DND-41 (cell line): ENCODE results near the gene KCNB1.

ENCODE experiments used
- ATAC-seq: fragments of 200-7000 bp; cut with Tn5 transposase; 3 replicates; pipeline ENCODE4 v1.9.1; 2021; ENCODE audit warnings: low read depth; ENCODE audit not compliant: insufficient read depth
- DNase-seq: peaks from one replicate; pipeline ENCODE4 v3.0.0-alpha.2; 2020
- H2AFZ ChIP-seq: 2 replicates; pipeline ENCODE4 v1.6.0; 2012; ENCODE audit warnings: low read depth, low read length
- H3K27ac ChIP-seq: 2 replicates; pipeline ENCODE4 v1.5.1; 2012; ENCODE audit warnings: low read length, inconsistent platforms
- H3K27me3 ChIP-seq: fragments of 200-600 bp; sonication (generic); 2 replicates; pipeline ENCODE4 v1.6.0; 2012; ENCODE audit warnings: low read length, mild to moderate bottlenecking, inconsistent platforms; ENCODE audit not compliant: insufficient read depth, poor library complexity
- H3K36me3 ChIP-seq: 2 replicates; pipeline ENCODE4 v1.5.1; 2012; ENCODE audit warnings: low read length, inconsistent platforms; ENCODE audit not compliant: insufficient read depth
- H3K4me1 ChIP-seq: 2 replicates; pipeline ENCODE4 v1.5.1; 2012; ENCODE audit warnings: mild to moderate bottlenecking, low read length; ENCODE audit not compliant: insufficient read depth
- H3K4me2 ChIP-seq: 2 replicates; pipeline ENCODE4 v1.6.0; 2012; ENCODE audit warnings: mild to moderate bottlenecking, moderate library complexity, low read length, inconsistent platforms; ENCODE audit not compliant: insufficient read depth
- H3K4me3 ChIP-seq, 2 experiments: fragments of 200-600 bp in 1 of 2; shearing (Covaris generic) in 1 of 2; 2 replicates each; pipeline ENCODE4 v1.5.1; 2012 to 2016; ENCODE audit warnings: inconsistent platforms in 2 of 2, low read length in 2 of 2, mild to moderate bottlenecking in 2 of 2, low read depth in 1 of 2, moderate library complexity in 1 of 2
- H3K79me2 ChIP-seq: 2 replicates; pipeline ENCODE4 v1.6.0; 2012; ENCODE audit warnings: low read length, inconsistent platforms; ENCODE audit not compliant: insufficient read depth
- H3K9ac ChIP-seq: 2 replicates; pipeline ENCODE4 v1.6.0; 2012; ENCODE audit warnings: low read depth, mild to moderate bottlenecking, inconsistent platforms, low read length, moderate library complexity
- H3K9me3 ChIP-seq: 2 replicates; pipeline ENCODE4 v1.5.1; 2012; ENCODE audit warnings: low read length, moderate library complexity, mild to moderate bottlenecking, inconsistent platforms; ENCODE audit not compliant: insufficient read depth, severe bottlenecking
- H4K20me1 ChIP-seq: 2 replicates; pipeline ENCODE4 v1.6.0; 2012; ENCODE audit warnings: low read length; ENCODE audit not compliant: insufficient read depth
- EZH2 ChIP-seq: IDR thresholded peaks from 3 replicates; pipeline ENCODE4 v1.6.1; 2012; ENCODE audit warnings: borderline replicate concordance, low read depth, mild to moderate bottlenecking, moderate library complexity, low read length, inconsistent platforms; ENCODE audit not compliant: severe bottlenecking
- TF ChIP-seq, protein P1 (sequence below): IDR thresholded peaks from 2 replicates; pipeline ENCODE4 v1.5.1; 2012; ENCODE audit warnings: borderline replicate concordance, low read length, moderate library complexity, mild to moderate bottlenecking; ENCODE audit not compliant: poor library complexity, severe bottlenecking; ENCODE audit errors: extremely low read depth

Gene KCNB1

GRCh38 chr20:49330701-49331615 lies 151.5 kb downstream of the KCNB1 start:
- no peaks in the 10 kb centered on the region for H3K79me2 ChIP-seq
- no peaks in the 10 kb centered on the region for H3K9me3 ChIP-seq
- no peak overlapping the region for H3K4me3 ChIP-seq
- no peak overlapping the region for H3K9ac ChIP-seq
- no peak overlapping the region for H2AFZ ChIP-seq
- ATAC-seq: no peak
- H4K20me1 ChIP-seq: 0 out of 2 replicates have a peak, but pooled peaks cover 10% of the 10 kb centered on the region
- peaks cover 12% of the 10 kb centered on the region for H3K27me3 ChIP-seq
- H3K4me2 ChIP-seq: no peak overlapping the region
- no peaks in the 10 kb centered on the region for H3K36me3 ChIP-seq
- no peaks in the 10 kb centered on the region for H3K4me1 ChIP-seq
- no peak overlapping the region for H3K27ac ChIP-seq
- DNase-seq: no peak
- TF ChIP-seq, protein P1, sequence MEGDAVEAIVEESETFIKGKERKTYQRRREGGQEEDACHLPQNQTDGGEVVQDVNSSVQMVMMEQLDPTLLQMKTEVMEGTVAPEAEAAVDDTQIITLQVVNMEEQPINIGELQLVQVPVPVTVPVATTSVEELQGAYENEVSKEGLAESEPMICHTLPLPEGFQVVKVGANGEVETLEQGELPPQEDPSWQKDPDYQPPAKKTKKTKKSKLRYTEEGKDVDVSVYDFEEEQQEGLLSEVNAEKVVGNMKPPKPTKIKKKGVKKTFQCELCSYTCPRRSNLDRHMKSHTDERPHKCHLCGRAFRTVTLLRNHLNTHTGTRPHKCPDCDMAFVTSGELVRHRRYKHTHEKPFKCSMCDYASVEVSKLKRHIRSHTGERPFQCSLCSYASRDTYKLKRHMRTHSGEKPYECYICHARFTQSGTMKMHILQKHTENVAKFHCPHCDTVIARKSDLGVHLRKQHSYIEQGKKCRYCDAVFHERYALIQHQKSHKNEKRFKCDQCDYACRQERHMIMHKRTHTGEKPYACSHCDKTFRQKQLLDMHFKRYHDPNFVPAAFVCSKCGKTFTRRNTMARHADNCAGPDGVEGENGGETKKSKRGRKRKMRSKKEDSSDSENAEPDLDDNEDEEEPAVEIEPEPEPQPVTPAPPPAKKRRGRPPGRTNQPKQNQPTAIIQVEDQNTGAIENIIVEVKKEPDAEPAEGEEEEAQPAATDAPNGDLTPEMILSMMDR: no peak
- no peak for TF ChIP-seq EZH2

DNA sequence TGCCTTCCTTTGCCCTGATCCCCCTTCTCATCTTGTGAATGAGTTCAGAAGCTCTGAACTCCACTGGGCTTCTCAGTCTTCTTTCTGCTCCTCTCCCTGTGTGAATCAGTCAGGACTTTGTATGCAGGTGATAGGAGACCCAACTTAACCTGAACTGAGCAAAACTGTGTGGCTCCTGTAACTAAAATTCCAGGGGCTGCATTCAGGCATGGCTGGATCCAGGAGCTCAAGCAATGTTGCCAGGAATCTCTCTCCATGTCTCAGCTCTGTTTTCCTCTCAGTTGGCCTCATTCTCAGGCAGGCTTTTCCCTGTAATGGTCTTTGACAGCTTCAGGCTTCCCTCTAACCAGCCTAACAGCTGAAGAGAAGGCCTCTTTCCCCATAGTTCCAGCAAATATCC lies 153.7 kb downstream of the KCNB1 start:
- H3K9me3 ChIP-seq: no peaks in the 10 kb centered on the region
- peaks cover 6% of the 10 kb centered on the region for H3K4me1 ChIP-seq
- H2AFZ ChIP-seq: no peak overlapping the region
- no peak overlapping the region for H3K4me3 ChIP-seq
- no peaks in the 10 kb centered on the region for H3K79me2 ChIP-seq
- 0 out of 2 replicates have a peak, but pooled peaks cover 10% of the 10 kb centered on the region for H4K20me1 ChIP-seq
- H3K4me2 ChIP-seq: no peak overlapping the region
- no peaks in the 10 kb centered on the region for H3K36me3 ChIP-seq
- peaks cover 16% of the 10 kb centered on the region for H3K27me3 ChIP-seq
- no peak overlapping the region for H3K9ac ChIP-seq
- DNase-seq (no peak), ATAC-seq (no peak)
- TF ChIP-seq, protein P1: no peak
- no peak for TF ChIP-seq EZH2
- H3K27ac ChIP-seq: no peak overlapping the region

- H3K36me3 ChIP-seq: no peaks in the 10 kb centered on the region
- H3K27ac ChIP-seq: no peak overlapping the region
- H3K27me3 ChIP-seq: peaks cover 20% of the 10 kb centered on the region
- no peaks in the 10 kb centered on the region for H3K79me2 ChIP-seq
- H3K4me3 ChIP-seq: no peak overlapping the region
- no peaks in the 10 kb centered on the region for H3K9me3 ChIP-seq
- 0 out of 2 replicates have a peak, but pooled peaks cover 6% of the 10 kb centered on the region for H4K20me1 ChIP-seq
- H3K9ac ChIP-seq: no peak overlapping the region
- no peak overlapping the region for H2AFZ ChIP-seq
- no peak for DNase-seq
- ATAC-seq: no peak
- H3K4me1 ChIP-seq: peaks cover 15% of the 10 kb centered on the region
- TF ChIP-seq EZH2: no peak
- TF ChIP-seq, protein P1: no peak
- no peak overlapping the region for H3K4me2 ChIP-seq
Measured at GRCh38 chr20:49326026-49326425, 156.4 kb downstream of the KCNB1 start.
